RKO (cell line): ENCODE measurements around the gene CCNJL.
A peak's percentile ranks its signal among the peaks of the same experiment; 100 is the strongest.
"Not testable (repeated sequence)": the region's sequence is repeated elsewhere in the genome, so short reads cannot be mapped to it uniquely, and the experiment has no call there.

Source experiments
- DNase-seq: peaks from one replicate; pipeline ENCODE4 v3.0.0-alpha.2; 2016; ENCODE audit warnings: low spot score

Gene CCNJL, protein sequence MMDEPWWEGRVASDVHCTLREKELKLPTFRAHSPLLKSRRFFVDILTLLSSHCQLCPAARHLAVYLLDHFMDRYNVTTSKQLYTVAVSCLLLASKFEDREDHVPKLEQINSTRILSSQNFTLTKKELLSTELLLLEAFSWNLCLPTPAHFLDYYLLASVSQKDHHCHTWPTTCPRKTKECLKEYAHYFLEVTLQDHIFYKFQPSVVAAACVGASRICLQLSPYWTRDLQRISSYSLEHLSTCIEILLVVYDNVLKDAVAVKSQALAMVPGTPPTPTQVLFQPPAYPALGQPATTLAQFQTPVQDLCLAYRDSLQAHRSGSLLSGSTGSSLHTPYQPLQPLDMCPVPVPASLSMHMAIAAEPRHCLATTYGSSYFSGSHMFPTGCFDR

DNA sequence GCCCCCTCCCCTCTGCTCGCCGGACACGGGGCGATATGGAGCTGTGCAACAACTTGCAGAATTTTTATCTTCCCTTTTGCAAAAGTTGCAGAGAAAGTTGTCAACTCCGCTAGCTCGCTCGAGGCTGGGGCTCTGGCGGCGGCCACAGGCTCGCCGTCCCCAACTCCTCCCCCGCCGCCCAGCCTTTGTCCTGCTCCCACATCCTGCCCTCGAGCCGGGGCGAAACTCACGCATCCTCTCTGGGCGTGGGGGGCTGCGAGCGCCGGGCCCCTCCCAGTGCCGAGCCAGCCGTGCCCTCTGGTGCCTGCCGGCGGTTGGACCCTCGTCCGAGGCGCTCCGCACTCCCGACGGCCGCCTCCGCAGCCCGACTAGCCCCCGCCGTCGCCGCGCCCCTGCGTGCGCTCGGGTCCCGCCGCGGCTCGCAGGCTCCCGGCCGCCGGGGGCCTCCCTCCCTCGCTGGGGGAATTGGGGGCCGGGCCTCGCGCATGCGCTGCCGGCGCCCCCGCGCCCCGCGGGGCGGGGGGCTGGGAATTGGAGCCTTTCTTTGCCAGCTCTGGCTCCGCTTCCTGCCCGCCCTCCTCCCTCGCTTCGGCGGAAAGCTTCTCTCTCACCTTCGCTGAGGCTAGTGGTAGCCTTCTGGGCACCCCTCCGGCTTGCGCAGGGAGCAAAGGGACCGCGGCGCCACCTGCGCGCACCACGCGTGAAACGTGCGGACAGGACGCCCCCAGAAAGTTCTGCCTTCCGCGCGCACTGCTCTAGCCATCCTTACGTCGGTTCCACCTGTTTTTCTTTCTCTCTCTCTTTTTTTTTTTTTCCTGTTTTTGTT, at the start of gene CCNJL:
Gene CCNJL, minus strand, starts transcription at position 431 of the 826 bp plus-strand sequence. CDS start 641 bp downstream, outside the sequence.
- DNase-seq, result peak; percentile 64

GRCh38 chr5:160361624-160362228, 49.4 kb upstream of the CCNJL start:
- no peak for DNase-seq

DNA sequence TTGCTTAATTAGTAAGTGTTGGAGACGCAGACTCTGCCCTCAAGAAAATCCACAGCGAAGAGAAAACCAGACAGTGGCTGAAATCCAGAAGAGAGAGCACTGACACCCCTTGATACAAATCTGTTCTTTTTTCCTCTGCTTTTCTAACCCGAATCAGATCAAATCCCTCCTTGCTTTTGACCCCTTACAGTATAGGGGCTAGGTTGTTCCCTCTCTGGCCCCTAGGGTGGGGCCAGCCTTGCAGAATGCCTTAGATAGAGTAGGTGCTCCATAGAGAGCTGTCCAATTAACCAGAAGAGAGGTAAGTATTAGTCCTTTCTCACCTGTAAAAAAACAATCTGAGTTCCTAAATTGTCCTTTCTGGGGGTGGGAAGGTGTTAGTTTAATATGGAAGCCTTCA, 47.9 kb upstream of the CCNJL start:
- DNase-seq, result no peak

GRCh38 chr5:160359816-160360215, 47.5 kb upstream of the CCNJL start:
- no peak for DNase-seq

GRCh38 chr5:160359242-160359641, 46.9 kb upstream of the CCNJL start:
- DNase-seq, result no peak

DNA sequence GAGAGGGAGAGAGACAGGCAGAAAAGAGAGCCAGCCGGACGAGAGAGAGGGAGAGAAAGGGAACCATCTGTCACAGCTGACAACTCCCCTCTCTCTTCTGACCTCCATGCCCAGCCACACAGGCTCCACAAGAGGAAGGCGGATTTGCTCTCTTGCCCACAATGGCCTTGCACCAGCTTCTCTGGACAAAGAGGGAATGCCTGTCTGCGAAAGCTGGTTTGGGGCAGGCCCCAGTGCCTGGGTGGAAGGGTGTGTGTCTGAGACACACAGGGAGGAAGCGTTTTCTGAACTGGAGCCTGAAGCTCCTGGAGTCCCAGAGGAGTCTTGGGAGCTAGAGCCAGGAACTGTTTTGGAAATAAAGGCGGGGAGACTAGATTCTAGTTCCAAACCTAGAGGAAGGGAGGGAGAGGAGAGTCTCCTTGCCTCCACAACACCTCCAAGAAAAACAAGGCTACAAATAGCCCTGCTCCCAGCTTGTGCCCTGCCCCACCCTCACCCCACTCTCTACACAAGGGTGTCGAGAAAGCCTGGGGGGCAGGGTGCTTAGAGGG, 45.6 kb upstream of the CCNJL start:
- DNase-seq, result no peak

DNA sequence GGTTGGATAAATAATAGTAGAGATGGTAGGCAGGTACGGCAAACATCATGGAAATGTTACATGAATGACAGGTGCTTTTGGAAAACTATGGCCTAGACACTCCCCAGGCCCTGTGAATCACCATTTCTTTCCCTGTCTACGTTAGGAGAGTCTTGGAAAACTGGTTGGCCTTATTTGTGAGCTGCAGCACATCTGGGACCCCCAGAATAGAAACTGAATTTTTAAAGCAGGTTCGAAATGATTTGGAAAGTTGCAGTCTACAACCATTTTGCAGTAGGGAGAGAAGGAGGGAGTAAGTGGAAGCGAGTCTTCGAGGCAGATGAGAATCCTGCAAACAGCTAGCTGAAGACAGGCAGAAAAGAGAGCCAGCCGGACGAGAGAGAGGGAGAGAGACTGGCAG, 45.0 kb upstream of the CCNJL start:
- no peak for DNase-seq

DNA sequence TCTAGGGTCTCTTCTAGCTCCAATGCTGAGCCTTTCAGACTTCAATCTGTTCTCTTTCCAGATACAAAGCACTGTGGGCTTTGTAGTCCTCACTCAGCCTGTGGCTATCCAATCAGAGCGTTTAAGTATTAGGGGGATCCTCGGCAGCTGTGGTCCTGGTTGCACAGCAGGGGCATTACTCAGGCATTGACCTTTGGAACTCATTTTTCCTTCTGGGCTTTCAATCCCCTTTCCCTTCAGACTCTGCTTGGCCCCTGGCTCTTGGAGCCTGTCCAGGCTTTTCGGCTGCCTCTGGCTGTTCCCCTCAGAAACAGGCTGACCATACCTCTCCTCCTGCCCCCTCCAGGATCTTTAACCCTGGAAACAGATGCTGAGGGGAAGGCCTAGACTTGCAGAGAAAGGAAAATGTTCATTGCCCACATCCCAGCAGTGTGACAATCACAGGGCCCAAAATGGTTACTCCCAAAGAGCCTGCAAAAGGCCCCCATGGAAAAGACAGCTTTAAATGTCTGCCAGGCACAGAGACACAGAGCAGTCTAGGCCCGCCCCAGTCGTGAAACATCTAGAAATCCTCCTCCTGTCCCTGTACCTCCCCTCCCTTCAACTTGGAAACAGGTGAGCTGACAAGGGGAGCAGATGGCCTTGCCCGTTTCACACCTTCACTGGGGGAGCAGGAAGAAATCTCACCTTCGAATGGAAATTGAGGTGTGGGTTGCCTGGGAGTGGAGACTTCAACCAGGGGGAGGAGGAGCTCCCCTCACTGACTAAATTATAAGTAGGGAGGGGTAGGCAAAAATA, 44.4 kb upstream of the CCNJL start:
- DNase-seq, result no peak

GRCh38 chr5:160354666-160355065, 42.3 kb upstream of the CCNJL start:
- DNase-seq, result no peak

- DNase-seq, result no peak
These were observed 41.0 kb upstream of the CCNJL start for GRCh38 chr5:160353379-160353778.

- no peak for DNase-seq
These were observed 39.9 kb upstream of the CCNJL start for GRCh38 chr5:160352308-160352707.

DNA sequence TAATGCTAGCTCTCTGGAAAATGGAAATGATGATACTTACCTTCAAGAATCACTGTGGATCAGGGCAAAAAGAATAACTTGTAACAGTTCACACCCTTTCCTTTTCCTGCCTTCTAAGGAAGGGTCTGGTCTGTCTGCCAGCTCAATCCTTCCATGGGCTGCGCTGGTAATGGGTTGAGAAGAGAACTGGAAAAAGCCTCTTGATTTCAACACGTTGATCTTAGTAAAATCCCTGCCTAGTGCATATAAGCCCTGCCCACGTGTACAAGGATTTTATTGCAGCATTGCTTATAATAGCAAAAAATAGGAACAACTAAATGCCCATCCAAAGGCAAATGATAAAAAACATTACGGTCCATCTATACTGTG, 37.6 kb upstream of the CCNJL start:
- no peak for DNase-seq

GRCh38 chr5:160349249-160349934, 37.0 kb upstream of the CCNJL start:
- no peak for DNase-seq

DNA sequence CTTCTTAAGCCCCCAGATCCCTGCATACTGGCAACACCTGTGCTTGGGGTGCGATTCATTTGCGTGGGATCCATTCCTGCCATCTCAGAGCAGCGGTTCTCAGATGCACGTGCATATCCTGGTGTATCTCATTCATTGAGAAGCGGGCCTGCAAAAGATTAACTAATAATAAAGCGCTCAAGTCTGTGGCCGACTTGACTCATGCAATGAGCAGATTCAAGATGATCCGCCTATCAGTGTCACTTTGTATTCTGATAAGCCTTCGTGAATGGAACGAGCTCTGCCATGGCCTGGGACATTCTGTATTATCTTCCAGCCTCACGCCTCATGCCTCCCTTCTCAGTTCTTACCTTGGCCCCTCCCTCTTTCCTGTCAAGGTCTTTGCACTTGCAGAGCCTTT, 35.7 kb upstream of the CCNJL start:
- no peak for DNase-seq

- DNase-seq, result no peak
These were observed 35.1 kb upstream of the CCNJL start for GRCh38 chr5:160347448-160347847.

GRCh38 chr5:160342413-160342941, 30.1 kb upstream of the CCNJL start:
- no peak for DNase-seq

DNA sequence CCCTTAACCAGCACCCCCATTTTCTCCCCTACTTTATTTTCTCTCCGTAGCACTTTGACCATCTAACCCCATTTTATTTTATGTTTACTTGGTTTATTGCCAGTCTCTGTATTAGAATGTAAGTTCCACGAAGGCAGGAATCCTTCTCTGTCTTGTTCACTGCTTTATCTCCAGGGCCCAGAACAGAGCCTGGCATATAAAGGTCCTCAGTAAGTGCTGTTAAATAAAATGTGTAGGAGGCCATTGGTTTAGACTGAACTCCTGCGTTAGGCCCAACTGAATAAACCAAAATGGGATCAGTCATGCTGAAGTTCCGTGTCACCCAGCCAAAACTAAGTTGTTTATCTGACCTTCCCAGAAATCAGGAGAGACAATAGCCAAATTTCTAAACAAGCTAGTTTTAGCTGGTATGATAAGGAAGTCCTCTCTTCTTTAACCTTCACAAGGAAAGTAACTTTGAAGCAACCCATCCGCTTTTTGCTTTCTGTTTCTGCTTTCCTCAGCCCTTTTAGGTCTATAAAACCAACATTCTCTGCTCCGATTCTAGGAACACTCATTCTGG, 29.0 kb upstream of the CCNJL start:
- DNase-seq, result no peak

DNA sequence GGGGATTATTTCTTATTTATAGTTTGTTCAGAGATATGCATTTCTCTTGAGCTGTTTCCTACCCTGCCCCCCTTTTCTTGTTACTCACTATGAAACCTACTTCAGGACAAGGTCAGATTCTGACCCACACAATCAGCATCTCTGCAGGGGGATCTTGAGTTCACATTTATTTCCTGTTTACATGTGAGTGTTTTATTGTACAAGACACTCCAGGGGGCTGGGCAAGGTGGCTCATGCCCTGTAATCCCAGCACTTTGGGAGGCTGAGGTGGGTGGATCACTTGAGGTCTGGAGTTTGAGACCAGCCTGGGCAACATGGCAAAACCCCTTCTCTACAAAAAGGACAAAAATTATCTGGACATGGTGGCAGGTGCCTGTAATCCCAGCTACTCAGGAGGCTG, 28.1 kb upstream of the CCNJL start:
- DNase-seq, result not testable (repeated sequence)

GRCh38 chr5:160339406-160340130, 27.2 kb upstream of the CCNJL start:
- DNase-seq, result no peak

- not testable (repeated sequence) for DNase-seq
These were observed 22.4 kb upstream of the CCNJL start for GRCh38 chr5:160334716-160335115.
